Thyroid gland (tissue), 4 donors: ENCODE data around the gene RALGPS2. TPM values are rescaled to one million over a fixed set of nuclear protein-coding genes. Genes with fewer than 3 reads are reported as not detected.
"Not testable (repeated sequence)": the region's sequence is repeated elsewhere in the genome, so short reads cannot be mapped to it uniquely, and the experiment has no call there.

ENCODE experiments used
- DNase-seq, 2 donors: peaks; one replicate each; pipeline ENCODE4 v3.0.0-alpha.2; 2019
- H3K27ac ChIP-seq, 3 donors: fragments of 200-600 bp; sonication (generic); 1 replicate in 2 of 3; 2 replicates in 1 of 3; pipeline ENCODE4 v1.5.1; 2016 to 2019; ENCODE audit warnings: mild to moderate bottlenecking in 1 of 3, moderate library complexity in 1 of 3
- H3K27me3 ChIP-seq: fragments of 200-600 bp; sonication (generic); one replicate; pipeline ENCODE4 v1.5.1; 2019
- H3K36me3 ChIP-seq, 2 donors: fragments of 200-600 bp; sonication (generic); one replicate each; pipeline ENCODE4 v1.5.1; 2016 to 2019
- H3K4me1 ChIP-seq, 2 donors: fragments of 200-600 bp; sonication (generic); one replicate each; pipeline ENCODE4 v1.5.1; 2017 to 2019
- H3K4me3 ChIP-seq, 3 donors: fragments of 200-600 bp; sonication (generic); replicated peaks in 1 of 3; 1 replicate in 2 of 3; 2 replicates in 1 of 3; pipeline ENCODE4 v1.5.1; 2016; ENCODE audit warnings: mild to moderate bottlenecking in 1 of 3
- H3K9me3 ChIP-seq: fragments of 200-600 bp; sonication (generic); one replicate; pipeline ENCODE4 v1.5.1; 2017
- POLR2A ChIP-seq, 2 donors: fragments of 450-650 bp; IDR thresholded peaks; one replicate each; pipeline ENCODE4 v1.6.1; 2017; ENCODE audit warnings: antibody characterized with exemption in 2 of 2, mild to moderate bottlenecking in 2 of 2, moderate library complexity in 1 of 2
- WGBS, 2 donors: methylation state at CpG; one replicate each; pipeline ENCODE4 v1.1.5; 2017; 5-methylcytosine and 5-hydroxymethylcytosine counted together
- intact Hi-C: fragments of 100-400 bp; cut with DNase I; formaldehyde crosslinking; loops from one replicate; pipeline ENCODE4 v1.15.1; 2023
- total RNA-seq, 4 donors: library from RNA; depleted of rRNA; stranded (reverse); fragments of >200 nt; gene quantifications; one replicate each; pipeline ENCODE4 v1.2.3, GENCODE V29; 2016
- TF ChIP-seq, protein P1 (sequence below), 6 experiments: fragments of 200-600 bp in 3 of 6; fragments of 450-650 bp in 3 of 6; sonication (generic) in 3 of 6; IDR thresholded peaks; one replicate each; pipeline ENCODE4 v1.5.1; 2016 to 2019; ENCODE audit warnings: antibody characterized with exemption in 6 of 6, mild to moderate bottlenecking in 2 of 6, inconsistent platforms in 1 of 6, moderate library complexity in 1 of 6

The RALGPS2 gene
- total RNA-seq, 4 donors from 2014 or later = 15.3 to 31.4 (median 17.7) TPM

DNA sequence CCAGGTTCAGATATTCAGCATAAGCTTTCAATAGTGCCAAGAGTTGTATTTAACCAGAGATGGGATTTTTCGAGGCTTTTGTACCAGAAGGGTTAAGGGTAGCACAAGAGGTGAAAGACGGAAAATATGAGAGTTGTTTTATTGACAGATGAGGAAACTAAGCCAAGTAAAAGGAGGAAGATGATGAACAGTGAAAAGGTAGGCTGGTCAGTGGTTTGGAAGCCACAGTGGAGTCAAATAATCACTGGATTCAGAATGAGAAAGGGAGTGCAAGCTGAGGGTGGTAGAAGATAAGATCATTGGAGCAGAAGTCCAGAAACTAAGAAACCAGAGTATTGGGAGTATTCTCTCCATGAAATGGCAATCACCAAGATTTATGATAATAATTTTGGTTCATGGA lies 100.1 kb downstream of the RALGPS2 start:
- H3K27ac ChIP-seq = no peak overlapping the region
- WGBS, 2 donors = 92 to 96% methylated on average over 2 of the region's 2 CpGs
- H3K4me3 ChIP-seq = no peak overlapping the region
- no peaks in the 10 kb centered on the region for H3K36me3 ChIP-seq
- no peaks in the 10 kb centered on the region for H3K4me1 ChIP-seq
- no peaks in the 10 kb centered on the region for H3K27me3 ChIP-seq
- H3K9me3 ChIP-seq = no peaks in the 10 kb centered on the region
- DNase-seq = no peak
- intact Hi-C loops = no loop called here
- TF ChIP-seq, protein P1, sequence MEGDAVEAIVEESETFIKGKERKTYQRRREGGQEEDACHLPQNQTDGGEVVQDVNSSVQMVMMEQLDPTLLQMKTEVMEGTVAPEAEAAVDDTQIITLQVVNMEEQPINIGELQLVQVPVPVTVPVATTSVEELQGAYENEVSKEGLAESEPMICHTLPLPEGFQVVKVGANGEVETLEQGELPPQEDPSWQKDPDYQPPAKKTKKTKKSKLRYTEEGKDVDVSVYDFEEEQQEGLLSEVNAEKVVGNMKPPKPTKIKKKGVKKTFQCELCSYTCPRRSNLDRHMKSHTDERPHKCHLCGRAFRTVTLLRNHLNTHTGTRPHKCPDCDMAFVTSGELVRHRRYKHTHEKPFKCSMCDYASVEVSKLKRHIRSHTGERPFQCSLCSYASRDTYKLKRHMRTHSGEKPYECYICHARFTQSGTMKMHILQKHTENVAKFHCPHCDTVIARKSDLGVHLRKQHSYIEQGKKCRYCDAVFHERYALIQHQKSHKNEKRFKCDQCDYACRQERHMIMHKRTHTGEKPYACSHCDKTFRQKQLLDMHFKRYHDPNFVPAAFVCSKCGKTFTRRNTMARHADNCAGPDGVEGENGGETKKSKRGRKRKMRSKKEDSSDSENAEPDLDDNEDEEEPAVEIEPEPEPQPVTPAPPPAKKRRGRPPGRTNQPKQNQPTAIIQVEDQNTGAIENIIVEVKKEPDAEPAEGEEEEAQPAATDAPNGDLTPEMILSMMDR (IDR thresholded peaks at IDR 0.05) = no peak
- TF ChIP-seq POLR2A (IDR thresholded peaks at IDR 0.05) = no peak

DNA sequence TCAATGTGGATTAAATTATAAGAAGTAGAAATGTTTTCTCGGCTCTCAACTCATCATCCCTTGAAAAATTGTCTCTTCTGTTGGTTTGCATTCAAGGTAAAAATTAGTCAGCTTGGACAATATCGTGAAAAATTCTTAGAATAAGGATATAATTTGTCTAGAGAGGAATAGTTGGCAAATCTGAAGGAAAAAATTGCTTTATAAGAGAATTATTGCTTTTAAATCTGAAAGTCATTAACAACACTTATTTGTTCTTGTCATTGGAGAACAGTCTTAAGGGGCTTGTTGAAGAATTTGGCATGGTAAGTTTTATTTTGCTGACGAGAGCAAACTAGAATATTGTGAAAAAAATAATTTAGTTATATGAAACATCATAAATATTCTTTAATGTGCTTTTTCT lies 119.4 kb downstream of the RALGPS2 start:
- Histone ChIP-seq H3K4me1 (peaks cover 0 to 11% of the 10 kb centered on the region in 2 donors), H3K9me3 (no peaks in the 10 kb centered on the region), H3K27ac (no peak overlapping the region), H3K4me3 (no peak overlapping the region), H3K27me3 (no peaks in the 10 kb centered on the region), H3K36me3 (no peaks in the 10 kb centered on the region)
- intact Hi-C loops = no loop called here
- WGBS, 2 donors = 77 to 80% methylated on average over 3 of the region's 3 CpGs
- TF ChIP-seq, protein P1 (IDR thresholded peaks at IDR 0.05) = no peak
- TF ChIP-seq POLR2A (IDR thresholded peaks at IDR 0.05) = no peak
- DNase-seq = no peak

DNA sequence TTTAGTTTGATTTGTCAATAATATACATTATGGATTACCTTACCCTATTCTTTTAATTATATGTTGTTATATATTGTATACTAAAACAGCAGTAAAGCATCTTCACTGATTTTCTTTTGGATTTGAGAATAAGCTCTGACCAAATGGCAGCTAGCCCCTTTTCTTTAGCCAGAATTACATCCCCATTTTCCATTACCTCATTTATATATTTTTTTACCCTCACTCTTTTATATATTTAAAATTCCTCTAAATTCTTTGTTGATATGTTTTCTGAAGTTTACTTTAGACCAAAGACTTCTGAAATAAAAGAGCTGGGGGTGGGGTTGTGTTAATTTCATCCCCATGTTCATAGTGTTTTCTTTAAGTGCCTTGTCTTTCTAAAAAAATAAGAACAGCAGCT lies 121.3 kb downstream of the RALGPS2 start:
- H3K27me3 ChIP-seq = no peaks in the 10 kb centered on the region
- no peaks in the 10 kb centered on the region for H3K9me3 ChIP-seq
- intact Hi-C loops = no loop called here
- H3K36me3 ChIP-seq = no peaks in the 10 kb centered on the region
- peaks cover 9 to 16% of the 10 kb centered on the region in 2 donors for H3K4me1 ChIP-seq
- TF ChIP-seq, protein P1 (IDR thresholded peaks at IDR 0.05) = no peak
- TF ChIP-seq POLR2A (IDR thresholded peaks at IDR 0.05) = no peak
- H3K27ac ChIP-seq = no peak overlapping the region
- no peak for DNase-seq
- no peak overlapping the region for H3K4me3 ChIP-seq

DNA sequence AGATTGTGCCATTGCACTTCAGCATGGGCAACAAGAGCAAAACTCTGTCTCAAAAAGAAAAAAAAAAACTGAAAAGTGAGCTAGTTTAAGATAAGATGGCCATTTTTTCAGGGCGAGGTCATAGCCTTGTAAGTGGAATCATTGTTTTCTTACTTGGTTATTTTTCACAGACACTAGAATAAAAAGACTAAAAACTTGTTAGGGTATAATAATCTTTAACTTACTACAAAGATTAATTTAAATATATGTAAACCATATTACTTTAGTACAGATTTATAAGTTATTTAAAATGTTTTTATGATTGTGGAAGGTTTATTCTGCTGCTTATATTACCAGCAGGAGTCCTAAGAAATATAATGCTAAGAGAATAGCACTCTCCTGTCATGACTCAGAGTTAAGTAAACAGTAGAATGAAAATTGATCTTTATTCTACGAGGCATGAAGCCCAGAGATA lies 122.4 kb downstream of the RALGPS2 start:
- intact Hi-C loops = no loop called here
- no peak overlapping the region for H3K4me3 ChIP-seq
- DNase-seq = peak in 1 of 2 donors; percentile 8
- peak overlapping the region; percentile 46 to 62 (median 51) for H3K27ac ChIP-seq
- H3K9me3 ChIP-seq = no peaks in the 10 kb centered on the region
- TF ChIP-seq, protein P1 (IDR thresholded peaks at IDR 0.05) = no peak
- no peak for TF ChIP-seq POLR2A (IDR thresholded peaks at IDR 0.05)
- H3K36me3 ChIP-seq = no peaks in the 10 kb centered on the region
- H3K4me1 ChIP-seq = peaks cover 12 to 16% of the 10 kb centered on the region in 2 donors
- no peaks in the 10 kb centered on the region for H3K27me3 ChIP-seq
- 55% methylated on average over 2 of the region's 2 CpGs for WGBS, 2 donors

DNA sequence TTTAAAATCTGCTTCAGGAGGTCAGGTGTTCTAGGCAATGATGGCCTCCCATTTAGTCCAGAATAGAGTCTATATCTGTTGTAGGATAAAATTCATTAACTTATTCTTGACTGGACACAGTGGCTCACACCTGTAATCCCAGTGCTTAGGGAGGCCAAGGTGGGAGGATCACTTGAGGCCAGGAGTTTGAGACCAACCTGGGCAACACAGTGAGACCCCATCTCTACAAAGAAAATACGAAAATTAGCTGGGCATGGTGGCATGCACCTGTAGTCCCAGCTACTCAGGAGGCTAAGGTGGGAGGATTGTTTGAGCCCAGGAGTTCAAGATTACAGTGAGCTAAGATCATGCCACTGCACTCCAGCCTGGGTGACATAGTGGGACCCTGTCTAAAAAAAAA lies 122.9 kb downstream of the RALGPS2 start:
- Histone ChIP-seq H3K4me1 (peaks cover 12 to 16% of the 10 kb centered on the region in 2 donors), H3K27ac (peak overlapping the region; percentile 0 to 62 (median 51))
- H3K9me3 ChIP-seq, H3K36me3 ChIP-seq, DNase-seq, H3K4me3 ChIP-seq, H3K27me3 ChIP-seq, intact Hi-C loops: not testable (repeated sequence)
- 88 to 93% methylated on average over 1 of the region's 1 CpG for WGBS, 2 donors

DNA sequence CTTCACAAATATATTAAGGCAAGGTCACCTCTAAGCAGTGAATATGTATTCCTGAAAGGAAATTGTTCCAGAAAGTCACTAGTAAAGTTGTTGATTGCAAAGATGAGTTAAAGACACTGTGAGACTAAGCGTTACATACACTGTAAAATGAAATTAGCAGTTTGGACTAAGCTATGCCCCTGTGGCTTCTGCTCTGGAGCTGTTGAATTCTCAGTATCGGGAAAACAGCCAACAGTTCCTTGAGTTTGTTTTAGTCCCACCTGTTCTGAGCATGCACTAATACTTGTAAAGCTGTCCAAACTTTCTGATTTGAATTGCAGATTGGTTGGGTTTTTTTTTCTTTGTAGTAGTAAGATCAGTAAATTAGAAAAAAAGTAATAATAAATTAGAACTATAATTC lies 124.9 kb downstream of the RALGPS2 start:
- no peaks in the 10 kb centered on the region for H3K9me3 ChIP-seq
- no peak for TF ChIP-seq POLR2A (IDR thresholded peaks at IDR 0.05)
- TF ChIP-seq, protein P1 (IDR thresholded peaks at IDR 0.05) = no peak
- H3K36me3 ChIP-seq = no peaks in the 10 kb centered on the region
- peak; percentile 26 for DNase-seq
- WGBS, 2 donors = 23 to 25% methylated on average over 2 of the region's 2 CpGs
- H3K4me3 ChIP-seq = no peak overlapping the region
- H3K27me3 ChIP-seq = no peaks in the 10 kb centered on the region
- intact Hi-C loops = no loop called here
- H3K4me1 ChIP-seq = peaks cover 12 to 16% of the 10 kb centered on the region in 2 donors
- peak overlapping the region; percentile 28 to 51 (median 47) for H3K27ac ChIP-seq
